GM21367 (cell line): ENCODE measurements around the gene MS4A3.
"Not testable (repeated sequence)": the region's sequence is repeated elsewhere in the genome, so short reads cannot be mapped to it uniquely, and the experiment has no call there.

Experiments
- ATAC-seq: cut with Tn5 transposase; IDR thresholded peaks from one replicate; pipeline ENCODE4 v1.9.1; 2021; ENCODE audit not compliant: unreplicated experiment

The MS4A3 gene

GRCh38 chr11:60088364-60088763, 31.9 kb downstream of the MS4A3 start, which contains the start of gene MS4A2:
TSS of gene MS4A2 (plus strand) at chr11:60088664. CDS start at chr11:60088766, 102 bp downstream.
- no peak for ATAC-seq

DNA sequence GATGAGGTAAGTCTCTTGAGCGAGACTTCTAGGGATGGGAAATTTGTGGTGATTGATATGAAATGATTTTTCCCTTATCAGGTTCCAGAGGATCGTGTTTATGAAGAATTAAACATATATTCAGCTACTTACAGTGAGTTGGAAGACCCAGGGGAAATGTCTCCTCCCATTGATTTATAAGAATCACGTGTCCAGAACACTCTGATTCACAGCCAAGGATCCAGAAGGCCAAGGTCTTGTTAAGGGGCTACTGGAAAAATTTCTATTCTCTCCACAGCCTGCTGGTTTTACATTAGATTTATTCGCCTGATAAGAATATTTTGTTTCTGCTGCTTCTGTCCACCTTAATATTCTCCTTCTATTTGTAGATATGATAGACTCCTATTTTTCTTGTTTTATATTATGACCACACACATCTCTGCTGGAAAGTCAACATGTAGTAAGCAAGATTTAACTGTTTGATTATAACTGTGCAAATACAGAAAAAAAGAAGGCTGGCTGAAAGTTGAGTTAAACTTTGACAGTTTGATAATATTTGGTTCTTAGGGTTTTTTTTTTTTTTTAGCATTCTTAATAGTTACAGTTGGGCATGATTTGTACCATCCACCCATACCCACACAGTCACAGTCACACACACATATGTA, 39.1 kb downstream of the MS4A3 start:
- no peak for ATAC-seq

- ATAC-seq = no peak
Observed at GRCh38 chr11:60097189-60097588, 40.7 kb downstream of the MS4A3 start.

DNA sequence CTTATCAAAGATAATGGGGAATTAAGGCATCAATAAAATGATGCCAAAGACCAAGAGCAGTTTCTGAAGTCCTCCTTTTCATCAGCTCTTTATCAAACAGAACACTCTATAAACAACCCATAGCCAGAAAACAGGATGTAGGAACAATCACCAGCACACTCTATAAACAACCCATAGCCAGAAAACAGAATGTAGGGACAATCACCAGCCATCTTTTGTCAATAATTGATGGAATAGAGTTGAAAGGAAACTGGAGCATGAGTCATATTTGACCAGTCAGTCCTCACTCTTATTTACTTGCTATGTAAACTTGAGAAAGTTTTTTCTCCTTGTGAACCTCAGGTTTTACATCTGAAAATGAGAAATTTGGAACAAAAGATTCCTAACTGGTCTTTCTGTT, 42.0 kb downstream of the MS4A3 start:
- ATAC-seq = no peak

GRCh38 chr11:60100516-60100915, 44.1 kb downstream of the MS4A3 start:
- ATAC-seq = no peak

GRCh38 chr11:60101368-60101767, 44.9 kb downstream of the MS4A3 start:
- ATAC-seq = not testable (repeated sequence)

GRCh38 chr11:60104471-60105115, 48.1 kb downstream of the MS4A3 start:
- ATAC-seq = not testable (repeated sequence)

DNA sequence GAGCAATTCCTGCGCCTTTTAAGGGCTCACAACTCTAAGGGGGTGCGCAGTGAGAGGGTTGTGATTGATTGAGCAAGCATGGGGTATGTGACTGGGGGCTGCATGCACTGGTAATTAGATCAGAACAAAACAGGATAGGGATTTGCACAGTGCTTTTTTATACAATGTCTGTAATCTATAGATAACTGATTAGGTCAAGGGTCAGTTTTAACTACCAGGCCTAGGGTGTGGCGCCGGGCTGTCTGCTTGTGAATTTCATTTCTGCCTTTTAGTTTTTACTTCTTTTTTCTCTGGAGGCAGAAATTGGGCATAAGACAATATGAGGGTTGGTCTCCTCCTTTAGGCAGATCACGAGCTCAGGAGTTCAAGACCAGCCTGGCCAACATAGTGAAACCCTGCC, 52.2 kb downstream of the MS4A3 start:
- ATAC-seq = not testable (repeated sequence)

GRCh38 chr11:60111793-60112192, 55.3 kb downstream of the MS4A3 start:
- ATAC-seq = no peak

DNA sequence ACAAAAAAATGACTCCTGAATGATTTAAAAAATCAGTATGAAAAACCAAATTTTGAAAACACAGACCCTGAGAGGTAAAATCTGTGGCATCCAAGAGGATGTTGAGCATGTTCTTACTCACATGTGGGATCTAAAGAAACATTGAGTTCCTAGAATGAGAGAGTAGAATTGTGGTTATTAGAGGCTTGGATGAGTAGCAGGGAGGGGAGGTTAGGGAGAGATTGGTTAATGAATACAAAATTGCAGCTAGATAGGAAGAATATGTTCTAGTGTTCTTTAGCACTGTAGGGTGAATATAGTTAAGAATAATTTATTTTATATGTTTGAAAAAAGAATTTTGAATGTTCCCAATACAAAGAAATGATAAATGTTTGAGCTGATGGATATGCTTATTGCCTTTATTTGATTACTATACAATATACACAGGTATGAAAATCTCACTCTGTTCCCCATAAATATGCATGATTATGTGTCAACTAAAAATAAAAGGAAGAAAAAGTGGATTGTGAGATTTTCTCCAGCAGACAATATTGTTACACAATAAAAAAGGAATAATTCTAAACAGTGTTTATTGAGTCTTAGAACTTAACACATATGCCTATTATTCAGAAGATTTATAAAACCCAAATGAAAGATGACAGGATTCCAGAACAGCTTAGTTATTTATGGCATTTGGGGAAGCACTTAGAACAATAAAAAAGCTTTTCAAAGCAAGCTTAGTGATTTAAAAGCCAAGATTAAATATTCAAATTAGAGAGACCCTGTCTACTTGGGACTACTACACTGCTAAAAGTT, 60.7 kb downstream of the MS4A3 start:
- no peak for ATAC-seq

DNA sequence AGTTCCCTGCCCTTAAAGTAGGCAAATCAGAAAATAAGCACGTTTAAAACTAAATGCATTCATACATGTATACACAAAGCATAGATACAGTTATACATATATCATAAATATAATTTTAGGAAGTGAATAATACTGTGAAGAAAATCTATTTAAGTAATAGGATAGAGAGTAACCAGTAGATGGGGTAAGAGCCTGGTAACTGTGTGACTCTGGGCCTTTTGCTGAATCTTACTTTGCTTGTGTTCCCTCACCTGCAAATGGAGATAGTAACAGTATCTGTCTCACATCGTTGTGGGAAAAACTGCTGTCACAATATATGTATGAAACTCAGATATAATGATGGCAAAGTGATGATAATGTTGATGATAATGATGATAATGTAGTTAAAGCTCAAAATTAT, 61.9 kb downstream of the MS4A3 start:
- ATAC-seq = no peak

DNA sequence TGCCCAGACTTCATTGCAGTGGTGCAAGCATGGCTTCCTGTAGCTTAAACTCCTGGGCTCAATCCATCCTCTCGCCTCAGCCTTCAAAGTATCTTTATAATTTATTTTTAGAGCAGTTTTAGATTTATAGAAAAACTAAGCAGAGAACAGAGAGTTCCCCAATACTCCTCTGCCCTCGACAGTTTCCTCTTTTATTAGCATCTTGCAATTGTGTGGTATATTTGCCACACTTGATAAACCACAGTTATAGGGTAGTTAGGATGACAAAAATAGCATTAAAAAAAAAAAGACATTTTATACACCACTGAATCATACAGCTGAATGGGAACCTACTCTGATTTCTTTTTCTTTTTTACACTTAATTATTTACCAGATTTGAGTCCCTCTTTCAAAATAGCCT, 63.2 kb downstream of the MS4A3 start:
- no peak for ATAC-seq
